ENCODE data around the gene LBH.

DNA sequence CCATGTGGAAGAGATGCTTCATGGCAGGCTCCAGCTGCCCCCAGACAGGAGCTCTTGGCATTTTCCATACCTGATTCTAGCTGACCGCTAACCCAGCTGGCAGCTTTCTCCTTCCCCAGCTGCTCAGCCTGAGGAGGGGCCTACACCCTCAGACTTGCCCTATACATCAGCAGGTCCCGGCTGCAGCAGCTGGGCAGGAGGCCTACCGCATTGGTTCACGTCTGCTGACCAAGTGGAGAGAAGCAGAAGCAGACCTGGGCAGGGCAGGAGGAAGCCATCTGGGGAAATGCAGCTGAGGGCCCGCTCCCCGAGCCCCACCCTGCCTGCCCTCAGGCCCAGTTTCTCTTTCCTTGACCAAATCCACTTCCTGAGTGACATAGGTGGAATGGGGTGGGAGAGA lies 50.7 kb downstream of the LBH start:
- TF ChIP-seq, protein P1, sequence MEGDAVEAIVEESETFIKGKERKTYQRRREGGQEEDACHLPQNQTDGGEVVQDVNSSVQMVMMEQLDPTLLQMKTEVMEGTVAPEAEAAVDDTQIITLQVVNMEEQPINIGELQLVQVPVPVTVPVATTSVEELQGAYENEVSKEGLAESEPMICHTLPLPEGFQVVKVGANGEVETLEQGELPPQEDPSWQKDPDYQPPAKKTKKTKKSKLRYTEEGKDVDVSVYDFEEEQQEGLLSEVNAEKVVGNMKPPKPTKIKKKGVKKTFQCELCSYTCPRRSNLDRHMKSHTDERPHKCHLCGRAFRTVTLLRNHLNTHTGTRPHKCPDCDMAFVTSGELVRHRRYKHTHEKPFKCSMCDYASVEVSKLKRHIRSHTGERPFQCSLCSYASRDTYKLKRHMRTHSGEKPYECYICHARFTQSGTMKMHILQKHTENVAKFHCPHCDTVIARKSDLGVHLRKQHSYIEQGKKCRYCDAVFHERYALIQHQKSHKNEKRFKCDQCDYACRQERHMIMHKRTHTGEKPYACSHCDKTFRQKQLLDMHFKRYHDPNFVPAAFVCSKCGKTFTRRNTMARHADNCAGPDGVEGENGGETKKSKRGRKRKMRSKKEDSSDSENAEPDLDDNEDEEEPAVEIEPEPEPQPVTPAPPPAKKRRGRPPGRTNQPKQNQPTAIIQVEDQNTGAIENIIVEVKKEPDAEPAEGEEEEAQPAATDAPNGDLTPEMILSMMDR (IDR thresholded peaks at IDR 0.05), result no peak
- TF ChIP-seq POLR2A (IDR thresholded peaks at IDR 0.05), result no peak
